ENCODE results near the gene SRR.

- TF ChIP-seq CTCF (IDR thresholded peaks at IDR 0.05) (no peak), POLR2A (IDR thresholded peaks at IDR 0.05) (no peak)
Measured at GRCh38 chr17:2297023-2297422, 6.7 kb upstream of the SRR start.
